NB4 (cell line): ENCODE measurements around the gene ALDH16A1.

Source experiments
- CTCF ChIP-seq: IDR thresholded peaks from one replicate; pipeline ENCODE4 v1.5.1; 2012; ENCODE audit warnings: low read depth, low read length
- MAX ChIP-seq: IDR thresholded peaks from 2 replicates; pipeline ENCODE4 v1.6.1; 2011; ENCODE audit warnings: low read depth, low read length

GRCh38 chr19:49462492-49462891 is 9.5 kb downstream of the ALDH16A1 start:
- TF ChIP-seq CTCF (no peak), MAX (no peak)
